ENCODE results near the gene OR2AT4. TPM values are rescaled to one million over a fixed set of nuclear protein-coding genes. Genes with fewer than 3 reads are reported as not detected.

The OR2AT4 gene
- total and polyA plus RNA-seq, 2 of the 8 experiments (the other 6 are each of a cell fraction or from before 2014, with no cell fraction given): not detected

GRCh38 chr11:75052457-75052856 is 44.2 kb downstream of the OR2AT4 start:
- POLR2A ChIA-PET (ENCODE audit: partially characterized antibody): no interaction called here
- Histone ChIP-seq H3K18ac (ENCODE audit: extremely low read depth, low read length) (no peak overlapping the region), H2BK120ac (replicated peaks; ENCODE audit: low read depth, low read length) (no peak overlapping the region), H3K9ac (replicated peaks in 1 of 4; ENCODE audit: extremely low read depth in 1 of 4, low read depth in 3 of 4, low read length in 3 of 4) (no peak overlapping the region), H3K79me1 (ENCODE audit: low read depth, low read length) (no peaks in the 10 kb centered on the region), H3K27me3 (replicated peaks in 1 of 4; ENCODE audit: control insufficient read depth in 3 of 4, extremely low read depth in 1 of 4, insufficient read depth in 3 of 4, low read length in 3 of 4) (no peaks in the 10 kb centered on the region), H2BK12ac (ENCODE audit: low read depth, low read length) (no peak overlapping the region), H3K27ac (ENCODE audit: low read depth, low read length) (no peak overlapping the region), H3K23ac (ENCODE audit: insufficient read length) (no peak overlapping the region), H3K4ac (replicated peaks; ENCODE audit: insufficient read length, low read depth, low read length) (no peak overlapping the region), H2BK15ac (ENCODE audit: low read length) (no peak overlapping the region), H2AK5ac (ENCODE audit: low read depth, low read length) (no peak overlapping the region), H2AFZ (ENCODE audit: low read length) (no peak overlapping the region), H3K4me2 (ENCODE audit: insufficient read depth in 1 of 2, low read depth in 2 of 2, low read length in 2 of 2) (no peak overlapping the region), H3K4me3 (ENCODE audit: extremely low read depth in 1 of 4, insufficient read depth in 2 of 4, low read depth in 3 of 4, low read length in 4 of 4) (no peak overlapping the region), H2BK5ac (ENCODE audit: low read depth, low read length) (no peak overlapping the region), H3K23me2 (ENCODE audit: low read depth, low read length) (no peaks in the 10 kb centered on the region), H2BK20ac (ENCODE audit: low read length) (no peak overlapping the region), H4K5ac (ENCODE audit: insufficient read length, low read depth, low read length) (no peak overlapping the region), H3K79me2 (ENCODE audit: control insufficient read depth in 1 of 2, insufficient read depth in 2 of 2, low read length in 2 of 2) (no peaks in the 10 kb centered on the region), H4K91ac (replicated peaks; ENCODE audit: insufficient read length, low read length) (no peak overlapping the region), H3K36me3 (ENCODE audit: control insufficient read depth in 2 of 4, insufficient read depth in 4 of 4, low read length in 3 of 4) (no peaks in the 10 kb centered on the region), H3K4me1 (replicated peaks in 1 of 4; ENCODE audit: control insufficient read depth in 3 of 4, insufficient read depth in 4 of 4, low read length in 3 of 4) (no peaks in the 10 kb centered on the region), H4K20me1 (replicated peaks in 1 of 2; ENCODE audit: control insufficient read depth in 1 of 2, insufficient read depth in 2 of 2, low read length in 2 of 2) (no peaks in the 10 kb centered on the region), H3K14ac (ENCODE audit: insufficient read length) (no peak overlapping the region), H3K9me3 (ENCODE audit: insufficient read depth in 2 of 2, low read depth in 1 of 2, low read length in 1 of 2) (peaks cover 8 to 12% of the 10 kb centered on the region in 2 experiments; a peak in 2 of 4 replicates), H4K8ac (ENCODE audit: extremely low read depth, insufficient read depth, low read length) (no peak overlapping the region), H3K56ac (replicated peaks; ENCODE audit: insufficient read length, low read depth, low read length) (no peak overlapping the region)
- no peak for DNase-seq (ENCODE audit: low read depth in 1 of 2, low spot score in 2 of 2)
- FAIRE-seq: no peak
- WGBS, 2 experiments (ENCODE audit: extremely low coverage in 1 of 2, insufficient coverage in 1 of 2, insufficient read length in 1 of 2, insufficient replicate concordance in 2 of 2, low coverage in 1 of 2, low lambda C conversion rate in 2 of 2, missing lambda C conversion rate in 1 of 2): 95% methylated on average over 1 of the region's 1 CpG; no CpG with 5 or more reads in 1 of the 2 experiments
- CTCF ChIA-PET (ENCODE audit: partially characterized antibody): interaction anchor here (0.8 kb wide), 1 partner anchor 187 kb away, joined by 3 read pairs; no protein-coding TSS in a partner anchor
- TF ChIP-seq SUZ12 (IDR thresholded peaks at IDR 0.05; ENCODE audit: low read length) (no peak), KDM4A (IDR thresholded peaks at IDR 0.05; ENCODE audit: low read depth, low read length, severe bottlenecking) (no peak), ASH2L (IDR thresholded peaks at IDR 0.05; ENCODE audit: low read length) (no peak), EGR1 (IDR thresholded peaks at IDR 0.05; ENCODE audit: borderline replicate concordance, low read depth, low read length) (no peak), GABPA (IDR thresholded peaks at IDR 0.05; ENCODE audit: borderline replicate concordance, insufficient read depth, low read length) (no peak), RXRA (IDR thresholded peaks at IDR 0.05; ENCODE audit: insufficient read depth, low read depth, low read length) (no peak), NRF1 (IDR thresholded peaks at IDR 0.05; ENCODE audit: low read depth, low read length) (no peak)
